ENCODE measurements around the gene STK17A.

DNA sequence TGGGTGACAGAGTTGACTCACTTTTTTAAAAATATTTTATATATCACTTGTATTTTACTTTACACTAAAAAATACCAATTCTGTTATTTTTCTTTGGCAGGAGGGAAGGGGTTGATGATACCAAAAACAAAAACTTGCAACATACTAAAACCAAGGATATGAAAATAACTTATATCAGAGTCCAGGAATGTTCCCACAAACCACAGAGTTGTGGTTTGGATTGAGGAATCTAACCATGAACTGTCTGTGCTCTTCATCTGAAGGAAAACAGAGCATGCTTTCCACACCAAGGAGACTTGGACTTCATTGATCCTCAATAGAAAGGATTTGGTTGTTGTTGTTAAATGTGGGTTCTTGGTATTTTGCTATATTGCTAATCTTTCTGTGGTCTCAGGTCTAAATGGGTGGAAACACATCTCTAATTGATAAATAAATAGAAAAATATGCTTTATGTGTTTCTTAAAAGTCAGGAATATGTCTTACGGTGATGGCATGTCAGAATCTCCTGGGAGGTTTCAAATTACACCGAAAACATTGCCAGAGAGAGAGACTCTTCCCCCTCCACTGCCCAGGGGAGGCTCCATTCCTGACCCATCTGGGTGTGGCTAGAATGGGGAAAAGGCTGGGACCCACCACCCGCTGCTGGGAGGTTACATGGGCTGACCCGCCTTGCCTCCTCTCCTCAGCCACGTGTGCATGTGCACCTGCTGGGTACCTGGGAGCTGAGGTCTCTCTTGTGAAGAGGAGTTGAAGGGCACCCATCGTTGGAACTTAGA is 46.9 kb upstream of the STK17A start:
- TF ChIP-seq POLR2AphosphoS5 (IDR thresholded peaks at IDR 0.05), result no peak
- no peak for TF ChIP-seq EZH2 (IDR thresholded peaks at IDR 0.05; ENCODE audit: borderline replicate concordance, insufficient read depth, low read length, poor library complexity, severe bottlenecking)
